H9 (cell line): Measurements from ENCODE around the gene PLA2R1. TPM values are rescaled to one million over a fixed set of nuclear protein-coding genes. Genes with fewer than 3 reads are reported as not detected.

Source experiments
- DNase-seq: peaks from one replicate; pipeline ENCODE4 v3.0.0-alpha.2; 2017
- H2AFZ ChIP-seq: one replicate; pipeline ENCODE4 v1.6.1; 2013; ENCODE audit warnings: mild to moderate bottlenecking, low read length, control low read depth, moderate library complexity
- H2AK5ac ChIP-seq: 2 replicates; pipeline ENCODE4 v1.6.1; 2013; ENCODE audit warnings: low read length, control low read depth, mixed read lengths; ENCODE audit not compliant: insufficient read length
- H2BK120ac ChIP-seq: one replicate; pipeline ENCODE4 v1.6.1; 2013; ENCODE audit warnings: low read depth, mild to moderate bottlenecking, low read length, control low read depth, inconsistent platforms; ENCODE audit not compliant: poor library complexity, severe bottlenecking
- H2BK12ac ChIP-seq: 2 replicates; pipeline ENCODE4 v1.6.1; 2013; ENCODE audit warnings: low read length, control low read depth, mixed read lengths, low read depth; ENCODE audit not compliant: insufficient read length
- H2BK15ac ChIP-seq: 2 replicates; pipeline ENCODE4 v1.6.1; 2013; ENCODE audit warnings: low read depth, low read length, control low read depth
- H2BK20ac ChIP-seq: one replicate; pipeline ENCODE4 v1.6.1; 2013; ENCODE audit warnings: low read depth, mild to moderate bottlenecking, low read length, control low read depth, inconsistent platforms; ENCODE audit not compliant: poor library complexity, severe bottlenecking
- H2BK5ac ChIP-seq: 2 replicates; pipeline ENCODE4 v1.6.1; 2013; ENCODE audit warnings: low read length, control low read depth, mixed read lengths; ENCODE audit not compliant: insufficient read length
- H3K14ac ChIP-seq: 2 replicates; pipeline ENCODE4 v1.6.1; 2013; ENCODE audit warnings: low read length, control low read depth; ENCODE audit not compliant: insufficient read depth
- H3K18ac ChIP-seq: 2 replicates; pipeline ENCODE4 v1.6.1; 2013; ENCODE audit warnings: low read depth, mild to moderate bottlenecking, mixed read lengths, low read length, control low read depth; ENCODE audit not compliant: insufficient read length
- H3K23ac ChIP-seq: 2 replicates; pipeline ENCODE4 v1.6.1; 2013; ENCODE audit warnings: low read length, control low read depth, mixed read lengths, low read depth; ENCODE audit not compliant: insufficient read length
- H3K23me2 ChIP-seq: 2 replicates; pipeline ENCODE4 v1.6.1; 2013; ENCODE audit warnings: low read depth, mild to moderate bottlenecking, mixed read lengths, low read length, control low read depth; ENCODE audit not compliant: insufficient read length, poor library complexity, severe bottlenecking
- H3K27ac ChIP-seq: 2 replicates; pipeline ENCODE4 v1.5.1; 2013; ENCODE audit warnings: low read length, control low read depth, mixed read lengths, low read depth; ENCODE audit not compliant: insufficient read length
- H3K27me3 ChIP-seq: 2 replicates; pipeline ENCODE4 v1.6.1; 2013; ENCODE audit warnings: low read length, control low read depth, inconsistent platforms; ENCODE audit not compliant: insufficient read depth
- H3K4ac ChIP-seq: 2 replicates; pipeline ENCODE4 v1.6.1; 2013; ENCODE audit warnings: low read depth, mild to moderate bottlenecking, control low read depth, inconsistent platforms, low read length, moderate library complexity
- H3K4me1 ChIP-seq: 2 replicates; pipeline ENCODE4 v1.6.1; 2013; ENCODE audit warnings: low read length, control low read depth, inconsistent platforms; ENCODE audit not compliant: insufficient read depth
- H3K4me2 ChIP-seq: 2 replicates; pipeline ENCODE4 v1.6.1; 2013; ENCODE audit warnings: low read length, control low read depth, mixed read lengths; ENCODE audit not compliant: insufficient read length, insufficient read depth
- H3K56ac ChIP-seq: 2 replicates; pipeline ENCODE4 v1.6.1; 2013; ENCODE audit warnings: low read depth, mild to moderate bottlenecking, mixed read lengths, low read length, control low read depth; ENCODE audit not compliant: insufficient read length
- H3K79me1 ChIP-seq: 2 replicates; pipeline ENCODE4 v1.6.1; 2013; ENCODE audit warnings: low read depth, mild to moderate bottlenecking, moderate library complexity, low read length, control low read depth, inconsistent platforms; ENCODE audit not compliant: insufficient read depth, poor library complexity, severe bottlenecking
- H3K79me2 ChIP-seq: 2 replicates; pipeline ENCODE4 v1.6.1; 2013; ENCODE audit warnings: low read length, control low read depth, inconsistent platforms; ENCODE audit not compliant: insufficient read depth
- H3K9ac ChIP-seq: 2 replicates; pipeline ENCODE4 v1.6.1; 2013; ENCODE audit warnings: low read length, control low read depth, mixed read lengths; ENCODE audit not compliant: insufficient read length; ENCODE audit errors: extremely low read depth
- H3K9me3 ChIP-seq: one replicate; pipeline ENCODE4 v1.6.1; 2013; ENCODE audit warnings: low read depth, low read length, inconsistent platforms; ENCODE audit not compliant: control insufficient read depth
- H3T11ph ChIP-seq: one replicate; pipeline ENCODE4 v1.6.1; 2013; ENCODE audit warnings: mild to moderate bottlenecking, low read length, control low read depth, inconsistent platforms
- H4K20me1 ChIP-seq: one replicate; pipeline ENCODE4 v1.6.1; 2013; ENCODE audit not compliant: control insufficient read depth, insufficient read length, insufficient read depth
- H4K5ac ChIP-seq: 2 replicates; pipeline ENCODE4 v1.6.1; 2013; ENCODE audit warnings: low read depth, mild to moderate bottlenecking, mixed read lengths, low read length, control low read depth; ENCODE audit not compliant: insufficient read length
- H4K8ac ChIP-seq: replicated peaks from 2 replicates; pipeline ENCODE4 v1.6.1; 2013; ENCODE audit warnings: low read length, control low read depth, mixed read lengths, low read depth; ENCODE audit not compliant: insufficient read length
- H4K91ac ChIP-seq: 2 replicates; pipeline ENCODE4 v1.6.1; 2013; ENCODE audit warnings: low read depth, mild to moderate bottlenecking, moderate library complexity, mixed read lengths, low read length, control low read depth; ENCODE audit not compliant: insufficient read length
- H3K27ac Mint-ChIP-seq, 3 experiments: 2 replicates in 2 of 3; 3 replicates in 1 of 3; pipeline ENCODE4 v1.8.0; 2020 to 2021; ENCODE audit warnings: mixed read lengths in 3 of 3, mild to moderate bottlenecking in 1 of 3, moderate library complexity in 1 of 3
- H3K27me3 Mint-ChIP-seq: 2 replicates; pipeline ENCODE4 v1.8.0; 2021; ENCODE audit warnings: low read depth, mild to moderate bottlenecking, moderate library complexity, mixed read lengths
- H3K36me3 Mint-ChIP-seq, 3 experiments: 2 replicates in 2 of 3; 3 replicates in 1 of 3; pipeline ENCODE4 v1.8.0; 2020 to 2021; ENCODE audit warnings: low read depth in 3 of 3, mixed read lengths in 3 of 3; ENCODE audit not compliant: insufficient read depth in 1 of 3
- H3K4me1 Mint-ChIP-seq, 2 experiments: 2 replicates each; pipeline ENCODE4 v1.8.0; 2020; ENCODE audit warnings: mixed read lengths in 2 of 2
- H3K4me3 Mint-ChIP-seq, 2 experiments: 2 replicates in 1 of 2; 3 replicates in 1 of 2; pipeline ENCODE4 v1.8.0; 2020 to 2021; ENCODE audit warnings: mild to moderate bottlenecking in 2 of 2, mixed read lengths in 2 of 2, moderate library complexity in 1 of 2
- H3K9me3 Mint-ChIP-seq, 2 experiments: 2 replicates in 1 of 2; 3 replicates in 1 of 2; pipeline ENCODE4 v1.8.0; 2020; ENCODE audit warnings: mild to moderate bottlenecking in 2 of 2, mixed read lengths in 2 of 2, moderate library complexity in 1 of 2
- CTCF ChIP-seq: fragments of 200-600 bp; sonication (generic); conservative IDR thresholded peaks from 3 replicates; pipeline ENCODE4 v1.8.0; 2021; ENCODE audit warnings: antibody characterized with exemption, mild to moderate bottlenecking
- WGBS: extraction: QIAGEN DNeasy Blood & Tissue Kit; methylation state at CpG from one replicate; pipeline ENCODE4 v1.1.7; 2013; ENCODE audit warnings: missing lambda C conversion rate, low lambda C conversion rate, mixed read lengths; ENCODE audit not compliant: insufficient read length; ENCODE audit errors: extremely low coverage; 5-methylcytosine and 5-hydroxymethylcytosine counted together
- total RNA-seq: library from RNA; stranded (reverse); gene quantifications from 2 replicates; pipeline ENCODE4 v1.2.1, GENCODE V29; 2021

PLA2R1 gene
- total RNA-seq, 1 experiment from 2014 or later: 0.83 TPM

- Histone ChIP-seq H3K14ac (no peak overlapping the region), H3K9me3 (no peaks in the 10 kb centered on the region), H2BK120ac (no peak overlapping the region), H3K23me2 (no peaks in the 10 kb centered on the region), H3K4me2 (no peak overlapping the region), H4K91ac (no peak overlapping the region), H2AFZ (no peak overlapping the region), H3K9ac (no peak overlapping the region), H2BK20ac (no peak overlapping the region), H3K79me1 (no peaks in the 10 kb centered on the region), H3K56ac (no peak overlapping the region), H3K27me3 (no peaks in the 10 kb centered on the region), H3K4ac (no peak overlapping the region), H3T11ph (no peak overlapping the region), H4K8ac (no peak overlapping the region), H4K5ac (no peak overlapping the region), H3K18ac (no peak overlapping the region), H3K4me1 (no peaks in the 10 kb centered on the region), H2AK5ac (no peak overlapping the region), H3K27ac (no peak overlapping the region), H2BK5ac (no peak overlapping the region), H3K79me2 (no peaks in the 10 kb centered on the region), H2BK15ac (no peak overlapping the region), H3K23ac (no peak overlapping the region), H4K20me1 (no peaks in the 10 kb centered on the region), H2BK12ac (no peak overlapping the region)
- peaks cover 2 to 3% of the 10 kb centered on the region in 2 experiments; a peak in 3 of 4 replicates for H3K4me1 Mint-ChIP-seq
- no peaks in the 10 kb centered on the region for H3K27me3 Mint-ChIP-seq
- no peak overlapping the region for H3K27ac Mint-ChIP-seq
- H3K9me3 Mint-ChIP-seq: no peaks in the 10 kb centered on the region
- no peak overlapping the region for H3K4me3 Mint-ChIP-seq
- no CpG with 5 or more reads among the region's 4 CpGs for WGBS
- peak; percentile 39 for DNase-seq
- no peaks in the 10 kb centered on the region for H3K36me3 Mint-ChIP-seq
- TF ChIP-seq CTCF: peak; percentile 52
Measured at GRCh38 chr2:159989249-159989648, 73.2 kb downstream of the PLA2R1 start.
